Lower lobe of right lung (tissue), 2 donors: ENCODE results near the gene MICU2. TPM values are rescaled to one million over a fixed set of nuclear protein-coding genes. Genes with fewer than 3 reads are reported as not detected.

Experiments used
- ATAC-seq, 2 donors: fragments of 200-7000 bp; cut with Tn5 transposase; one replicate each; pipeline ENCODE4 v1.9.1; 2020 to 2022; ENCODE audit warnings: mild to moderate bottlenecking in 2 of 2, moderate library complexity in 2 of 2
- DNase-seq: peaks from one replicate; pipeline ENCODE4 v3.0.0-alpha.2; 2020
- H3K27ac ChIP-seq: fragments of 200-600 bp; one replicate; pipeline ENCODE4 v1.8.0; 2022
- H3K27me3 ChIP-seq: fragments of 200-600 bp; one replicate; pipeline ENCODE4 v1.8.0; 2022; ENCODE audit warnings: low read depth
- H3K36me3 ChIP-seq: fragments of 200-600 bp; one replicate; pipeline ENCODE4 v1.8.0; 2022; ENCODE audit warnings: mild to moderate bottlenecking
- H3K4me1 ChIP-seq: fragments of 200-600 bp; one replicate; pipeline ENCODE4 v1.8.0; 2022
- H3K4me3 ChIP-seq: fragments of 200-600 bp; one replicate; pipeline ENCODE4 v1.8.0; 2022; ENCODE audit warnings: mild to moderate bottlenecking
- H3K9me3 ChIP-seq: fragments of 200-600 bp; one replicate; pipeline ENCODE4 v1.8.0; 2022
- intact Hi-C: fragments of 100-400 bp; cut with DNase I; formaldehyde crosslinking; loops from one replicate; pipeline ENCODE4 v1.11.0; 2022
- total RNA-seq: library from RNA; stranded (reverse); fragmentation: NEBNext Ultra II Directional; extraction: Animal tissue kit (Norgen Biotek cat#: 25700); gene quantifications from one replicate; pipeline ENCODE4 v1.2.1, GENCODE V29; 2021
- TF ChIP-seq, protein P1 (sequence below): fragments of 200-600 bp; IDR thresholded peaks from one replicate; pipeline ENCODE4 v1.8.0; 2022; ENCODE audit warnings: antibody characterized with exemption, mild to moderate bottlenecking
- donor health status: DM: no; HTN: yes; CAD: no; lungs with severe emphysema.

The MICU2 gene
- total RNA-seq, 1 donor from 2014 or later, result 34.8 TPM

DNA sequence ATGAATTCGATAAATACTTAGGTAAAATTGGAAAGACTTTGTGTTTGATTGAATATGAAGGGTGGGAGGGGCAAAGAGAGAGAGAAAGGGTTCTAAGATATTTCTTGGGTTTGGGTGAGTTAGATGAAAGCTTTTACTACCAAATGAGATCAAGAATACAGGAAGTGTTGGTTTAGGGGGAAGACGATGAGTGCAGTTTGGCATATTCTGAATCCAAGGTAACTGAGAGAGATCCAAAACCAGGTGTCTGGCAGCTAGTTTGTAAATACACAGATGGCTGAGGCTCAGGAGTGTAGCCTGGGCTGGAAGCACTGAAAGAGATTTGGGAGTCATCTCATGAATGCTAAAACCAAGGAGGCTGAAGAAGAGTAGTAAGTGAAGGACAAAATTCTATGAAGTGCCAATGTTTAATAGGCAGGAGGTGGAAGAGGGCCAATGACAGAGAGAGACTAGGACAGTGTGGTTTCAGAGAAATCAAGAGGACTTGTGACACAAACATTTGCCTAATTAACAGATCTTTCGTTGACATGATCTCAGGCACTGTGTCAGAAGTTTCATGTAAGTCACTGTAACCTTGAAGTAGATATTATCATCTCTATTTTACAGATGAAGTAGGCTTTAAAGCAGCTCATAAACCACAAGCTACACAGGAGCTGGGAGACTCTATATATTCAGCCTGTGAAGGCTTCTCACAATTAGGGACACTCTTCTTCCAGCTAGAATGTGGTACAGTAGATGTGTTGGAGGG lies 74.7 kb downstream of the MICU2 start:
- no peak for DNase-seq
- intact Hi-C loops, result no loop called here
- ATAC-seq, result no peak
- no peak overlapping the region for H3K4me3 ChIP-seq
- no peaks in the 10 kb centered on the region for H3K27me3 ChIP-seq
- no peaks in the 10 kb centered on the region for H3K36me3 ChIP-seq
- TF ChIP-seq, protein P1, sequence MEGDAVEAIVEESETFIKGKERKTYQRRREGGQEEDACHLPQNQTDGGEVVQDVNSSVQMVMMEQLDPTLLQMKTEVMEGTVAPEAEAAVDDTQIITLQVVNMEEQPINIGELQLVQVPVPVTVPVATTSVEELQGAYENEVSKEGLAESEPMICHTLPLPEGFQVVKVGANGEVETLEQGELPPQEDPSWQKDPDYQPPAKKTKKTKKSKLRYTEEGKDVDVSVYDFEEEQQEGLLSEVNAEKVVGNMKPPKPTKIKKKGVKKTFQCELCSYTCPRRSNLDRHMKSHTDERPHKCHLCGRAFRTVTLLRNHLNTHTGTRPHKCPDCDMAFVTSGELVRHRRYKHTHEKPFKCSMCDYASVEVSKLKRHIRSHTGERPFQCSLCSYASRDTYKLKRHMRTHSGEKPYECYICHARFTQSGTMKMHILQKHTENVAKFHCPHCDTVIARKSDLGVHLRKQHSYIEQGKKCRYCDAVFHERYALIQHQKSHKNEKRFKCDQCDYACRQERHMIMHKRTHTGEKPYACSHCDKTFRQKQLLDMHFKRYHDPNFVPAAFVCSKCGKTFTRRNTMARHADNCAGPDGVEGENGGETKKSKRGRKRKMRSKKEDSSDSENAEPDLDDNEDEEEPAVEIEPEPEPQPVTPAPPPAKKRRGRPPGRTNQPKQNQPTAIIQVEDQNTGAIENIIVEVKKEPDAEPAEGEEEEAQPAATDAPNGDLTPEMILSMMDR, result no peak
- H3K27ac ChIP-seq, result no peak overlapping the region
- no peaks in the 10 kb centered on the region for H3K4me1 ChIP-seq
- H3K9me3 ChIP-seq, result no peaks in the 10 kb centered on the region

GRCh38 chr13:21528616-21529015 lies 75.4 kb downstream of the MICU2 start:
- no peaks in the 10 kb centered on the region for H3K27me3 ChIP-seq
- no peak overlapping the region for H3K4me3 ChIP-seq
- intact Hi-C loops, result no loop called here
- ATAC-seq (no peak), DNase-seq (no peak)
- H3K27ac ChIP-seq, result no peak overlapping the region
- no peaks in the 10 kb centered on the region for H3K4me1 ChIP-seq
- peaks cover under 1% of the 10 kb centered on the region for H3K36me3 ChIP-seq
- no peaks in the 10 kb centered on the region for H3K9me3 ChIP-seq
- TF ChIP-seq, protein P1, result no peak

- TF ChIP-seq, protein P1, result no peak
- peaks cover 8% of the 10 kb centered on the region for H3K36me3 ChIP-seq
- intact Hi-C loops, result no loop called here
- ATAC-seq (no peak), DNase-seq (no peak)
- no peak overlapping the region for H3K4me3 ChIP-seq
- H3K4me1 ChIP-seq, result no peaks in the 10 kb centered on the region
- no peaks in the 10 kb centered on the region for H3K27me3 ChIP-seq
- H3K27ac ChIP-seq, result no peak overlapping the region
- no peaks in the 10 kb centered on the region for H3K9me3 ChIP-seq
Observed at GRCh38 chr13:21526707-21527540, 77.0 kb downstream of the MICU2 start.

GRCh38 chr13:21522847-21523246 lies 81.1 kb downstream of the MICU2 start:
- H3K36me3 ChIP-seq, result peaks cover 34% of the 10 kb centered on the region
- H3K9me3 ChIP-seq, result no peaks in the 10 kb centered on the region
- H3K4me3 ChIP-seq, result no peak overlapping the region
- intact Hi-C loops, result no loop called here
- TF ChIP-seq, protein P1, result no peak
- DNase-seq (no peak), ATAC-seq (no peak)
- no peaks in the 10 kb centered on the region for H3K4me1 ChIP-seq
- no peaks in the 10 kb centered on the region for H3K27me3 ChIP-seq
- H3K27ac ChIP-seq, result no peak overlapping the region

DNA sequence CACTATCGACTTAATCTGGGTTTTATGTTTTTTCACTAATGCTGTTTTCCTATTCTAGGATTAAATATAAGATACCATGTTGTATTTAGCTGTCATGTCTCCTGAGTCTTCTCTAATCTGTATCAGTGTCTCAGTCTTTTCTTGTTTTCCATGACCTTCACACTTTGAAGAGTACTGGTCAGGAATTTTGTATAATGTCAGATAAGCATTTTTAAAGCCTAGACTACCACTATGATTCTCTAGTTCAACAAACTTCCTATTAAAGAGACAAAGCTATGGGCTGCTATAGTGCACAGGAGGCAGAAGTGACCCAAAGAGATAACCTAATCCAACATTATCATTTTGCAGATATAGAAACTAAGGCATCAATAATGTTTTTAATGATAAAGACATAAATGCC lies 81.8 kb downstream of the MICU2 start:
- TF ChIP-seq, protein P1, result no peak
- peaks cover 34% of the 10 kb centered on the region for H3K36me3 ChIP-seq

More for the DNA sequence above, 81.8 kb downstream of the MICU2 start:
- Histone ChIP-seq H3K27ac (no peak overlapping the region), H3K4me1 (no peaks in the 10 kb centered on the region), H3K9me3 (no peaks in the 10 kb centered on the region), H3K27me3 (no peaks in the 10 kb centered on the region), H3K4me3 (no peak overlapping the region)
- ATAC-seq, result no peak
- no peak for DNase-seq
- intact Hi-C loops, result no loop called here
